Activated T-helper 9 cell treated with anti-CD3 and anti-CD28 coated beads, Interleukin-2, amount 50 U/mL, for 16 hours (primary cell): ENCODE measurements around the gene VASN.
"Not testable (repeated sequence)": the region's sequence is repeated elsewhere in the genome, so short reads cannot be mapped to it uniquely, and the experiment has no call there.

Experiments used
- DNase-seq: peaks from one replicate; pipeline ENCODE4 v3.0.0-alpha.2; 2020; ENCODE audit warnings: low read depth

VASN gene

DNA sequence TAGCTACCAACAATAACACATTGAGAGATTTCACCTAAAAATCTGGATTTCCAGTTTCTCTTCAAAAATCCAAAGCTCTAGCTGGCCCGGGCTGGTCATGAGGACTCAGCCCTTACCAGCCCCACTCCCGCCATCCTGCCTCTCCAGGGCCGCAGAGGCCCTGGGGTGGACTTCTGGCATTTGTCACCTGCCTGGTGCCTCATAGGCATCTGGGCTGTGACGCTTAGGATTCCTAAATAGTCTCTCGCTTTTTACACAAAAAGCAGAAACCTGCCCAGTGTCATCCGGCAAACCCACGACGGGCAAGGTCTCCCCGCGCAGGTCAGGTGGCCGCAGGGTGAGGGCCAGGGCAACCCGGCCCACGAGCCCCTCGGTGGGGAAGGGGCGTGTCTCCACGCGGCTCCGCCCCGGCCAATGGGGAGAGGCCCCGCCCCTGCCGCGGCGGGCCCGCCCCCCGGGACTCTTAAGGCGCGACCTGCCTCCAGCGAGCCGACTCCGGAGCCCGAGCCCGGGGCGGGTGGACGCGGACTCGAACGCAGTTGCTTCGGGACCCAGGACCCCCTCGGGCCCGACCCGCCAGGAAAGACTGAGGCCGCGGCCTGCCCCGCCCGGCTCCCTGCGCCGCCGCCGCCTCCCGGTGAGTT, at the start of gene VASN:
VASN (plus strand) TSS at position 492 of the 644 bp plus-strand sequence. CDS start 9,030 bp downstream, outside the sequence.
- DNase-seq: peak; percentile 65

GRCh38 chr16:4322121-4323052, 49.3 kb upstream of the VASN start:
- no peak for DNase-seq

- DNase-seq: no peak
Measured at GRCh38 chr16:4323071-4323844, 48.4 kb upstream of the VASN start.

DNA sequence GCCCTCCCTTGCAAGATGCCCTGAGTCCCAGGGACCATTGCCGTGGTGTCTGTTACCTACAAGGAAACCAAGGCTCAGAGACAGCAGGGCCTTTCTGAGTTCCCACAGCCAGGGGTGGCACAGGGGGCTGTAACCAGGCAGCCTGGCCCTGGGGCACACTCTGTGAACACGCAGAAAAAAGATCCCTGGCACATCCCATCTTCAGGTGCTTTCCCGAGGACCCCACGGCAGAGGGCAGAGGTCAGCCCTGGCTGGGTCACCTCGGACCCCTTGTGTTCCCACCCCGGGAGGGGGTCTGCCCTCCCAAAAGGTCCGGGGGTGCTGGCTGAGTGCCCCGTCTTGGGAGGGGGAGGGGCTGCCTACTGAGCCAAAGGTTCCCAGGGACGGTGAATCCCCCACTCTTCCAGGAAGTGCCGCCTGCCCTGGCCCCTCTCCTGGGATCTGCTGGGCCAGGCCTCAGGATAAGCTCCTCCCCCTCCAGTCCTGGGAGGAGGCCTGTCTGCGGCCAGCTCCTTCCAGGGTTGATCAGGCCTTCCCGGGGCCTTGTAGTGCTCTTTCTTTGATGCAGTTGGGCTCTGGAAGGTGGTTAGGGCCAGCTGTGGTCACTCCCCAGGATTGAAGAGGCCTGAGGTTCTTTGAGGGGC, 47.7 kb upstream of the VASN start:
- DNase-seq: no peak

DNA sequence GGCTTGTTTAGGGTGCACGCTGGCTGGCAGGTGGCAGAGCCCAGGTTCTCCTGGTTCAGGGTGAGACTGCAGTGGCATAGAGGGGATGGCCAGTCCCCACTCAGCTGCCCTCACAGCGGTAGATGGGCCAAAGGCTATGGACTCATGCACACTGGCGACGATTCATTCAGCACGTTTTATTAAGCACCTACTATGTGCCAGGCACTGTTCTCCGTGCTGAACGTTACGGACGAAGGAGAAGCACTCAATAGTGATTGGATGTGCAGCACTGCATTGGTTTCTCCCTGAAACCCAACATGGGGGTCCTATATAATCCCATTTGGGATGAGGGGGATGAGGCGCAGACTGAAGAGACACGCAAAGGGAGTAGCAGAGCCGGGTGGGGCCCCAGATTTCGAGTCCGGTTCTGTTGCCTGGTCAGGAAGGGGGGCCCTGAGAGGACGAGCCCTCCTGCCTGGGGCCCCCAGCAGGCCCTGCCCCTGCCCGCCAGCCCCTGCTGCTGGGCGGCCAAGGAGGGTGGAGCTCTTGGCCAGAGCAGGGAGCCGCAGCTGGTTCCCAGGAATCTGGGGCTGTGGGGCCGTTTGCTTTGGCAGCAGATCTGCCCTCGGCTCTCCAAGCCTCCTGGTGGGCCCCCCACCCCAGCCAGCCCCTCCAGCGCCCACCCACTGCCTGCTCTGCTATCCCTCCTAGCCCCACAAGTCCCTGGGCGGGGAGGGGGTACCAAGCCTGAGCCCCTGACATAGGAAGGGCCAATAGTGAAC, 47.0 kb upstream of the VASN start:
- DNase-seq: no peak

DNA sequence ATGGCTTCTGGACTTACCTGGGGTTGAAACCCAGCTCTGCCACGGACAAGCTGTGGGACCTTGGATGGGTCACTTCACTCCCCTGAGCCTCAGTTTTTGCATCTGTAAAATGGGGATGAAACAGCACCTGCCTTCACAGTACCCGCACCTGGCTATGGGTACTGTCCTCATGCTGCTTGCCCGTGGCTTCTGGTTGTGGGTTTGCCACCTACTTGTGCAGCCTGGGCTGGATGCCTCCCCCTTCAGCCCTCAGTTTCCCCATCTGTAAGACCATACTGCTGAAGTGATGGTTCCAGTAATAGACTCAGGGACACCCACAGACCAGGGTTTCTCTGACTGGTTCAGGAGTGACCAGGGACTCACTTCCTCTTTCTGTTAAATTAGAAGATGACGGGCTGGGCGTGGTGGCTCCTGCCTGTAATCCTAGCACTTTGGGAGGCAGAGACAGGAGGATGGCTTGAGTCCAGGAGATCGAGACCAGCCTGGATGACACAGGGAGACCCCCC, 46.3 kb upstream of the VASN start:
- no peak for DNase-seq

- no peak for DNase-seq
Measured at GRCh38 chr16:4327386-4328045, 44.1 kb upstream of the VASN start.

GRCh38 chr16:4328046-4328781, 43.4 kb upstream of the VASN start:
- DNase-seq: no peak

DNA sequence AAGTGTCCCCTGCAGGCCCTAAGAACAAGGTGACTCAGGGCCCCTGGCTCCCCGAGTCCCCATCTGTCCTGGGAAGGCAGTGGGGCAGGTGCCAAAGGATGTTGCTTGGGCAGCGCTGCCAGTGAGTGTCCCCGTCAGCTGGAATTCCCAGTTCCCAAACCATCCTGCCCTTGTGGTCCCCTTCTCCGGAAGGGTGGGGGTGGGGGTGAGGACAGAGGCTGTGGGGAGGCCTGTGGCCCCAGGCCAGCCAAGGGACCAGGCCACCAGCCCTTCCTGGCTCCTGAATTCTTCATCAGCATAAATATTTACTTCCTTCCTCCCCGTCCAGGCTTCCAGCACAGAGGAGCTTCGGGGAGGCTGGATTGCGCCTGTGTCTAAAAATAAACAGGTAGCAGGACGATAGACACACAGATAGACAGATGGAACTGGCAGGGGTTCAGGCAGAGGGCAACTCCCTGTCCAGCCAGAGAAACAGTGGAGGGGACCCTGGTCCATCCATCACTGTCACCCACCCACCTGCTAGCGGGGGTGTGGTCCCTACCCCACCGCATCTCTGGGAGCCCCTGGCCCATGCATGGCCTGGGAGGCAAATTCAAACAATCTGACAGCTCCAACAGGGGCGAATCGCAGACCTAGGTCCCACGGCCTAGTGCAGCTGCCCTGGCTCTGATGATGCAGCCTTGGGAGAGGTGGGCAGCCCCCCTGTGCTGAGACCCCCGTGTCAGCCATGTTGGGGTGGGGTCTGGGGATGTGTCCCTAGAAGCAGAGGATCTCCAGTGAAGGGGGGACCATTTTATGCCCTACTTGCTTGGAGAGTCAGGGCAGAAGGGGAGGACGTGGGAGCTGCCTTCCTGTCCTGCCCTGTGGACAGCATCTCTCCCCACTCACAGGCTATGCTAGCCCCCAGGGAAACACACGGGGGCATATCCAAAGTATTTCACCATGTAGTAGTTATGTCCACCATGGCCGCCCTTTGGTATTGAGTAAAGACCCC, 42.6 kb upstream of the VASN start:
- DNase-seq: no peak

GRCh38 chr16:4330277-4330874, 41.3 kb upstream of the VASN start:
- DNase-seq: peak; percentile 61

GRCh38 chr16:4332083-4332482, 39.6 kb upstream of the VASN start:
- DNase-seq: no peak

DNA sequence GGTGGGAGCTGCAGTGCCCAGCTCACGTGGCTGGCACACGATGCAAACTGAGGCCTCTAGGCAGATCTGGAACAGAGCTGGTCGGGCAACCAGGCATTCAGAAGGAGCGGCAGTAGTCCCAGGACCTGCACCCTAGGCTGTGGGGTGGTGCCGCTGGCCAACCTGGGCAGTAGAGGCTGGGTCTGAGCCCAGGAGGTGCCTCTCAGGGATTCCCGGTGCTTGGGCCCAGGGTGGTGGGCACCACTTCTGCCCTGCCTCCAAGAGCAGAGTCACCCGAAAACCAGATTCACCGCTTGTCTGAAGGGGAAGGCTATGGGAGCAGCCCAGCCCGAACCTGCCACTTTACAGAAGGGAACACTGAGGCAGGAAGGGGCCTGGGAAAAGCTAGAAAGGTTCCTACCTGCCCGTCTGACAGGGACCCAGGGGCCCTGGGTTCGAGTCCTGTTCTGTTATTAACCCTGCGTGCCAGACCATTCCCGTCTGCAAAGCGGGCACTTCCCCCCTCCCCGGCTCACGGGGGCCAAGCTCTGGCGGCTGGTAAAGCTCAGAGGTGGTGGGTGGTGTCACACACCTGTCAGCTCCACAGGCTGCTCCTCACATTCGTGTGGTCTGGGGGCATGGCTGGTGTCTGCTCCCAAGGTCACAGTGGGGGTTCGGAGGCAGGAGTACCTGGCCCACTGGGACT, 38.9 kb upstream of the VASN start:
- no peak for DNase-seq

GRCh38 chr16:4333308-4333638, 38.4 kb upstream of the VASN start:
- DNase-seq: no peak

DNA sequence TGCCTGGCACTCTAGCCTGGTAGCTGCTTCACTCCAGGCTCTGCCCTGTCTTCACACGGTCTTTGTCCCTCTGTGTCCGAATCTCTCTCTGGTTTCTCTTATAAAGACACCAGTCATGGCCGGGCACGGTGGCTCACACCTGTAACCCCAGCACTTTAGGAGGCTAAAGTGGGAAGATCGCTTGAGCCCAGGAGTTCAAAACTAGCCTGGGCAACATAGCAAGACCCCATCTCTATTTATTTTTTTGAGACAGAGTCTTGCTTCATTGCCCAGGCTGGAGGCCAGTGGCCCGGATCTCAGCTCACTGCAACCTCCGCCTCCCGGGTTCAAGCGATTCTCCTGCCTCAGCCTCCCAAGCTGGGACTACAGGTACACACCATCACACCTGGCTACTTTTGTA, 37.9 kb upstream of the VASN start:
- DNase-seq: not testable (repeated sequence)

DNA sequence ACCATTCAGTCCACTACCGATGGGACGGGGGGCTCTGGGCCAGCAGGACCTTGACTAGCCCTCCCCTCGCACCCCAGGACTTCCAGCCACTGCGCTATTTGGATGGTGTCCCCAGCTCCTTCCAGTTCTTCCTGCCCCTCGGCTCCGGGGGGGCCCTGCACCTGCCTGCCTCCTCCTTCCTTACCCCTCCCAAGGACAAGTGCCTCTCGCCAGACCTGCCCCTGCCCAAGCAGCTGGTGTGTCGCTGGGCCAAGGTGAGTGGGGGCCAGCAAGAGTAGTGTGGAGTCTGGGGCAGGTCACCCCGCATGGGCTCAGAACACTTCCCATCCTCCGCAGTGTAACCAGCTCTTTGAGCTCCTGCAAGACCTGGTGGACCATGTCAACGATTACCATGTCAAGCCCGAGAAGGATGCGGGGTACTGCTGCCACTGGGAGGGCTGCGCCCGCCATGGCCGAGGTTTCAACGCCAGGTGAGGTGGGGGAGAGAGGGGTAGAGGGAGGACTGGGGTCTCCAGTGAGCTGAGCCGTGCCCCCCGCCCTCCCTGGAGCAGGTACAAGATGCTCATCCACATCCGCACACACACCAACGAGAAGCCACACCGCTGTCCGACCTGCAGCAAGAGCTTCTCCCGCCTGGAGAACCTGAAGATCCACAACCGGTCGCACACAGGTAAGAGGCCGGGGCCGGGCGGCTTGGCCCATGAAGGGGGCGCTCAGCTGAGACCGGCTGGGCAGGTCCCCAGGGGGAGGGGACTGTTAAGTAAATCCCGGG, 36.7 kb upstream of the VASN start:
- DNase-seq: no peak

- DNase-seq: no peak
Measured at GRCh38 chr16:4336701-4337539, 34.7 kb upstream of the VASN start.
